Pons (tissue), 1 donor: Measurements from ENCODE around the gene KDM6B.
"Not testable (repeated sequence)": the region's sequence is repeated elsewhere in the genome, so short reads cannot be mapped to it uniquely, and the experiment has no call there.

Experiments
- DNase-seq: peaks from one replicate; pipeline ENCODE4 v3.0.0-alpha.2; 2016; ENCODE audit warnings: low spot score

Gene KDM6B, protein sequence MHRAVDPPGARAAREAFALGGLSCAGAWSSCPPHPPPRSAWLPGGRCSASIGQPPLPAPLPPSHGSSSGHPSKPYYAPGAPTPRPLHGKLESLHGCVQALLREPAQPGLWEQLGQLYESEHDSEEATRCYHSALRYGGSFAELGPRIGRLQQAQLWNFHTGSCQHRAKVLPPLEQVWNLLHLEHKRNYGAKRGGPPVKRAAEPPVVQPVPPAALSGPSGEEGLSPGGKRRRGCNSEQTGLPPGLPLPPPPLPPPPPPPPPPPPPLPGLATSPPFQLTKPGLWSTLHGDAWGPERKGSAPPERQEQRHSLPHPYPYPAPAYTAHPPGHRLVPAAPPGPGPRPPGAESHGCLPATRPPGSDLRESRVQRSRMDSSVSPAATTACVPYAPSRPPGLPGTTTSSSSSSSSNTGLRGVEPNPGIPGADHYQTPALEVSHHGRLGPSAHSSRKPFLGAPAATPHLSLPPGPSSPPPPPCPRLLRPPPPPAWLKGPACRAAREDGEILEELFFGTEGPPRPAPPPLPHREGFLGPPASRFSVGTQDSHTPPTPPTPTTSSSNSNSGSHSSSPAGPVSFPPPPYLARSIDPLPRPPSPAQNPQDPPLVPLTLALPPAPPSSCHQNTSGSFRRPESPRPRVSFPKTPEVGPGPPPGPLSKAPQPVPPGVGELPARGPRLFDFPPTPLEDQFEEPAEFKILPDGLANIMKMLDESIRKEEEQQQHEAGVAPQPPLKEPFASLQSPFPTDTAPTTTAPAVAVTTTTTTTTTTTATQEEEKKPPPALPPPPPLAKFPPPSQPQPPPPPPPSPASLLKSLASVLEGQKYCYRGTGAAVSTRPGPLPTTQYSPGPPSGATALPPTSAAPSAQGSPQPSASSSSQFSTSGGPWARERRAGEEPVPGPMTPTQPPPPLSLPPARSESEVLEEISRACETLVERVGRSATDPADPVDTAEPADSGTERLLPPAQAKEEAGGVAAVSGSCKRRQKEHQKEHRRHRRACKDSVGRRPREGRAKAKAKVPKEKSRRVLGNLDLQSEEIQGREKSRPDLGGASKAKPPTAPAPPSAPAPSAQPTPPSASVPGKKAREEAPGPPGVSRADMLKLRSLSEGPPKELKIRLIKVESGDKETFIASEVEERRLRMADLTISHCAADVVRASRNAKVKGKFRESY (N-terminal part only)

DNA sequence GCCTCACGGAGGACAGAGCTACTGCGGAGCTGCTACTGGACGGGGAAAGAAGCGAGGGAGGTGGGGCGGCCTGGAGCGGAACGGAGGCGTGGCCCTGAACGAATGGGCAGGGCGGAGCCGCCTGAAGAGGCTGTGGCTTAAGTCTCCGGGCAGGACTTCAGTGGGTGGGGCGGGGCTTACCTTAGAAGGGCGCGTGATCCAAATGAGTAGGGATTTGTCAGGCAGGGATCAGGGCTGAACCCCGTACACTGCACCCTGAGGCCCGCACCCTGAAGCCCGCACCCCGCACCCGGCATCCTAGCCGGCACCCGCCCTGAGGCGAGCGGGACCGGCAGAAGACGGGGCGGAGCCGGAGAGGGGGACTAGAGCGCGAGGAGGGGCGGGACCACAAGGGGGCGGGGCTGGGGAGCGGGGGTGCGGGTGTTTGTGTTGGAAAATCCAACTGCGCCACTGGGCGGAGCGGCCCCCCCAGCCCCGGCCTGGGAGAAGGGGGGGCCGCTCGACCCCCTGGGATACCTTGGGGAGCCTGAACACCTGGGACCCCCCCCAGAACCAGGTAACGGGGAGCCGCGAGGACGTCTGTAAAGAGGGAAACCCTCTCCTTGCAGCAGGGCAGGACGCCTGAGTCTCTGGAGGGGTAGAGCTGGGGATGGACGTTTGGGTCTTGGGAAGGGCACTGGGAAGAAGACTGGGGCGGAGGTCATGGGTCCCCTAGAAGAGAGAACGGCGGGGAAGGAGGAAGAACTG is at the start of gene KDM6B:
TSS of gene KDM6B (plus strand) at position 423 of the 747 bp plus-strand sequence. CDS start 11,338 bp downstream, outside the sequence.
- DNase-seq: peak; percentile 82

DNA sequence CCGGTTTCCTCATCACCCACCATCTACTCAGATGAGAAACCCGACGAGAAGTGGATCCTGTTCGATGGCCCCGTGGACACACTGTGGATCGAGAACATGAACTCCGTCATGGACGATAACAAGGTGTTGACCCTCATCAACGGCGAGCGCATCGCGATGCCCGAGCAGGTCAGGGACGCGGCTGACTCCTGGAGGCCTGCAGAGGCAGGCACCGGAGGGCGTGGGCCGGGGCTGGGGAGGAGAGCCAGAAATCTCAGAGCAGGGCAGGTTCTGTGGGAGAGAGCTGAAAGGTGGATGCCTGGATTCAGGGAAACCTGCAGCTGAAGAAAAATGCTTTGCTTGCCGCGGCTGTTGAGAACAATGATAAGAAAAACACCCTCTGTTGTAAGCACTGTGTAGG is 47.2 kb upstream of the KDM6B start:
- DNase-seq: no peak

DNA sequence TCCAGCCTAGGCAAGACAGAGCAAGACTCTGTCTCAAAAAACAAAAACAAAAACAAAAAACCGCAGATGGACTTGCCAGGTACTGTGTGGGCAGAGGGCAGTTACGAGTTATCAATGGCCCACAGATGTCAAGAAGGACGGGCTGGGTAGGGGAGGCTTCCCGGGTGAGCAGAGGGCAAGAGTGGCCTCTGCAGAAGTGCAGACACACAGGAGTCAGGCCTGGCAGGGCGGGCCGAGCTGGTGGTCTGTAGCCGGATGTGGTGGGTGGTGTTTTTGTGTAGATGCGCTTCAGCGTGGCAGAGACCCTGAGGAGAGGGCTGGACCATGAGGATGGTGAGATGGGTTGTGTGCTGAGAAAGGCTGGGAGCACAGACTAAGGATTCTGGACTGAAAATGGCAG is 44.9 kb upstream of the KDM6B start:
- no peak for DNase-seq

DNA sequence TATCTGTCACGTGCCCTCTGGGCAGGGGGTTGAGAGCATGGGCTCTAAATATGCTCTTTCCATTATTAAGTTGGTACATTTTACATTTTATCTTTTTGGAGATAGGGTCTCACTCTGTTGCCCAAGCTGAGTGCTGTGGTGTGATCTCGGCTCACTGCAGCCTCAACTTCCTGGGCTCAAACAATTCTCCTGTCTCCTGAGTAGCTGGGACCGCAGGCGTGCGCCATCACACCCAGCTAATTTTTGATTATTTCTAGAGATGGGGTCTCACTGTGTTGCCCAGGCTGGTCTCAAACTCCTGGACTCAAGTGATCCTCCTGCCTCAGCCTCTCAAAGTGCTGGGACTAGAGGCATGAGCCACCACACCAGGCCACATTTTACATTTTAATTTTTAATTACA is 43.9 kb upstream of the KDM6B start:
- DNase-seq: no peak

DNA sequence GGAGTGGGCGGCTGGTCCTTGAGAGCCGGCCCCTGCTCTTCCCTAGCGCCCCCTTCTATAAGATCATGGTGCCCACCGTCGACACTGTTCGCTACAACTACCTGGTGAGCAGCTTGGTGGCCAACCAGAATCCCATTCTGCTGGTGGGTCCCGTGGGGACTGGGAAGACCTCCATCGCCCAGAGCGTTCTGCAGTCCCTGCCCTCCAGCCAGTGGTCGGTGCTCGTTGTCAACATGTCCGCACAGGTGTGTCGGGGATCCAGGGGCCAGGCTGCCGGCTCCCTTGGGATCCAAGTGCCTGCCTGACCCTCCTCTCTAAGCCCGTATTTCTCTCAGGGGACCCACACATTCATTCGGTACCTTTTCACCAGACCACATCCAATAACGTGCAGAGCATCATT is 41.4 kb upstream of the KDM6B start:
- DNase-seq: no peak

DNA sequence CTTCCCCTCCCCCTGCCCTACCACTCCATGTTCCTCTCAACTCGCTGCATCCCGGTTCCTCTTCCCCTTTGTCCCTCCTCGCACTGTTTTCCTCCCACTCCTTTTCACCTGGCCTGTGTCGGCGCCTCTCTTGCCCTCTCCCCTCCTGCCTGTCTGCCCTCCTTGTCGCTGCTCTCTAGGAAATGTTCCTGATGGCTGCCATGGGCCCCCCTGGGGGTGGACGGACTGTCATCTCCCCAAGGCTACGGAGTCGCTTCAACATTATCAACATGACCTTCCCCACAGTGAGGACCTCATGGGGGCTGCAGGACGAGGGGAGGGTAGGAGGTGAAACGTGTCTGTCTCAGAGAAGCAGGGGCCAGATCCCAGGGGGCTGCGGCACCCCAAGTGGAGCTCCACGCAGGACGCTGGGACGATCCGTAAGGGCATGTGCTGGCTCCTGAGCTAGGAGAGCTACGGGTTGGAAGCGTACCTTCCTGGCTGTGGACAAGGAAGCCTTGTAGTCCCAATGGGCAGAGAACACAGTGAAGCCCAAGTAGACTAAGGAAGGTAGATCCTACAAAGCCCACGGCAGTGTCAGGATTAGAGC is 39.8 kb upstream of the KDM6B start:
- DNase-seq: no peak

DNA sequence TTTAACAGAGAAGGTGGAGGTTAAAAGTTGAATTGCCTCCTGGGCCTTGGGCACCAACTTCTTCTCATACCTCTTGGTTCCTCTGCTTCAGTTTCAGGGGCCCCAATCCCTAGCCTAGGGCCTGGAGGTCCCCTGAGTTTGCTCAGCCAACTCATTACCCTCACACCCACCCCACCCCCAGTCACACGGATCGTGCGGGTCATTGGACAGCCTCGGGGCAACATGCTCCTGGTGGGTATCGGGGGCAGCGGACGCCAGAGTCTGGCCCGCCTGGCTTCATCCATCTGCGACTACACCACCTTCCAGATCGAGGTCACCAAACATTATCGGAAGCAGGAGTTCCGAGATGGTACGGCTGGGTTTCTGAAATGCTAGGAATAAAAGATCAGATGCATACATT is 36.0 kb upstream of the KDM6B start:
- no peak for DNase-seq

DNA sequence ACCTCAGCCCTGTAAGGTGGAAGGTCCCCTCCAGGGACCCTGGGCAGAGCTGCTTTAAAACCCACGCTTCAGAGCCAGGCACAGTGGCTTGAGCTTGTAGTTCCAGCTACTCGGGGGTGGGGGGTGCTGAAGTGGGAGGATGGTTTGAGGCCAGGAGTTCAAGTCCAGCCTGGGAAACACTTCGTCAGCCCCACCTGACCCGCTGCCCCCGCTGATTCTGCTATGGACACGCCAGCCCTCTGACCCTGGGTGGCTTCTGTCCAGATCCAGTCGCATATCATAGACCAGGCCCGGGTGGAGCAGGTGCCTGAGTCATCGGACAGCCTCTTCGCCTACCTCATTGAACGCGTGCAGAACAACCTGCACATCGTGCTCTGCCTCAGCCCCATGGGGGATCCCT is 35.2 kb upstream of the KDM6B start:
- DNase-seq: no peak

DNA sequence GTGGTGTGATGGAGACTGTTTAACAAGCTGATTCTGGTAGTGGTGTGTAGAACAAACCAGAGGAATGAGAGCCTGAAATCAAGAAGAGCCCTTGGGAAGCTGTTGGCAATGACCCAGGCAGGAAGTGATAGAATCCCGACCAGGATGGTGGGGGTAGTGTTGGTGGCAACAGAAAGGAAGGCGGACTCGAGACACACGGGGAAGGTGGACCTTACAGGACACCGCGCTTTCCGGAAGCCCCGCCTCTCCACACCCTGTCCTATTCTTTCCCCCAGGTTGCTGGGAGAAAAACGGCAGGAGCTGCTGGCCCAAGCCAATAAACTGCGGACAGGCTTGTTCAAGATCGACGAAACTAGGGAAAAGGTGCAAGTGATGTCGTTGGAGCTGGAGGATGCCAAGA is 30.0 kb upstream of the KDM6B start:
- no peak for DNase-seq

DNA sequence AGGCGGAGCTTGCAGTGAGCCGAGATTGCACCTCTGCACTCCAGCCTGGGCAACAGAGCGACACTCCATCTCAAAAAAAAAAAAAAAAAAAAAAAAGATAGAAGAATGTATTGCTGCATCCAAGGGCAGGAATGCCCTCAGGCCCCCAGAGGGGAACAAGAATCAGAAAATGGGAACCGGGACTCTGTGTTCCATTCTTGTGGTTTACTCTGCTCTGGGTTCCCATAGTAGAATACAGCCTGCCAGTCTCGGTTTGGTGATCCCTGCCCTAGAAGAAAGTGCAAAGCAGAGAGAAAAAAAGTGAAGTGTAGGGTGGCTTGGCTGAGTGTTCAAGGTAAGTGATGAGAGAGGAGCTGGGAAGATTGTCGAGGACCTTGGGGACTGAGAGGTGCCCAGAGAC is 27.4 kb upstream of the KDM6B start:
- peak; percentile 37 for DNase-seq

DNA sequence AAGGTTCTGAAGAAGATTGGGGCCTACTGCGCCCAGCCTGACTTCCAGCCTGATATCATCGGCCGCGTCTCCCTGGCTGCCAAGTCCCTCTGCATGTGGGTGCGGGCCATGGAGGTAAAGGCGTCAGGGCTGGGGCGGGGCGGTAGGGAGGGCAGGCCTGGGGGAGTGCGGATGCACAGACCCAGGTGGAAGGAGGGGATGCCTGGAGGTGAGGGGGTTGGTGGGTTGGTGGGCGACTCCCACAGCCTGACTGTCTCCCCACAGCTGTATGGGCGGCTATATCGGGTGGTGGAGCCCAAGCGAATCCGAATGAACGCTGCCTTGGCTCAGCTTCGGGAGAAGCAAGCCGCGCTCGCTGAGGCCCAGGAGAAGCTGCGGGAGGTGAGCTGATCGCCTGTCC is 26.8 kb upstream of the KDM6B start:
- no peak for DNase-seq

DNA sequence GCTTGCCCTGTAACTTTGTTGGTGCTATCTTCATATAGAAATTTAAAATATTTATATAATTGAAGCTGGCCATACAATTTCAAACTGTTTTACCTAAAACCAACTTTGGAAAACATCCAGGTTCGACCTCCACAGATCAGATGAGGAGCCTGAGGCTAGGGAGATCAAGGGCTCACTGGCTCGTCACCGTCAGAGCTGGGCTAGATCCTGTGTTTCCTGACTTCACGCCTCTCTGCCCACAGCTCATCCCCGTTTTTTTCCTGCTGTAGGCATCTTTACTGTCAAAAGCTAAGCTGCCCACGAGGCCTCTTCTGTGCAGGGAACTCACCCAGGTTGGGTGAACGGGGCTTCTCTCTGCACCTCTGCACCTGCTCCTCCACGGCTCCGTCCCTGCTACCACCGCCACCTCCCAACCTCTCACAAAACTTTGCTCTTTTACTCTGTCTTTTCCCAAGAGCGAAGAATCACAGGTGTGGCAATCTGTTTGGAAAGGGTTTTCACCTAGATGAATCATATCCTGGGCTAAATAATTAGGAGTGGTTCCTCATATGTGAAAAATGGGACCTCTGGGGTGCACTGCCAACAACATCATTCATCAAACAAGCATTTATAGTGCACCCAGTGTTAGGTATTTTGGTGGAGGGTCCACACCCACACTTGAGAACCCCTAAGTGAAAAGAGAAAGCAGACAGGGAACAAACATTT is 24.8 kb upstream of the KDM6B start:
- no peak for DNase-seq

DNA sequence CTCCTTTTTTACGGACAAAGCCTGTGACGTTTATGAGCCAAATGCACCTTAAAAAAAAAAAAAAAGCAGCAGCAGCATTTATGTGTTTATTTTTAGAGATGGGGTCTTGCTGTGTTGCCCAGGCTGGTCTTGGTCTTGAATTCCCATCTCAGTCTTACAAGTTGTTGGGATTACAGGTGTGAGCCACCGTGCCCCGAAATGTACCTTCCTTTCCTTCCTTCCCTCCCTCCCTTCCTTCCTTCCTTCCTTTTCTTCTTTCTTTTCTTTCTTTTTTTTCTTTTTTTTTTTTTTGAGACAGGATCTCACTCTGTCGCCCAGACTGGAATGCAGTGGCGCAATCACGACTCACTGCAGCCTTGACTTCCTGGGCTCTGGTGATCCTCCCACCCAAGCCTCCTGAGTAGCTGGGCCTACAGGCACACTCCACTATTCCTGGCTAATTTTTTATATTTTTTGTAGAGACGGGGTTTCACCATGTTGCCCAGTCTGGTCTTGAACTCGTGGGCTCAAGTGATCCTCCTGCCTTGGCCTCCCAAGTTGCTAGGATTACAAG is 24.1 kb upstream of the KDM6B start:
- DNase-seq: not testable (repeated sequence)

DNA sequence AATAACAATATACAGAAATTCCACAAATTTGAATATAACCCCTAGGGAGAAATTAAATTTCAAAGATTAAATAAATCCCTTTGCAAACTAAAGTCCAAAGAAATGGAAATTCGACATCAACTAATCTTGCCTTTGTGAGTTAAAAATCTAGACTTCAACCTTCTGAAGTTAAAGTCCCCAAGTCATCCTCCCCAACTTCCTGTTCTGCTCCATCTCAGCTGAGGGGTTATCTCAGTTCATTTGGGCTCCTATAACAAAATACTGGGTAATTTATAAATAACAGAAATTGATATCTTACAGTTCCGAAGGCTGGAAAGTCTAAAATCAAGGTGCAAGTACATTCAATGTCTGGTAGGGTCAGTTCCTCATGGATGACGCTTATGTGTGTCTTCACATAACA is 22.8 kb upstream of the KDM6B start:
- no peak for DNase-seq

DNA sequence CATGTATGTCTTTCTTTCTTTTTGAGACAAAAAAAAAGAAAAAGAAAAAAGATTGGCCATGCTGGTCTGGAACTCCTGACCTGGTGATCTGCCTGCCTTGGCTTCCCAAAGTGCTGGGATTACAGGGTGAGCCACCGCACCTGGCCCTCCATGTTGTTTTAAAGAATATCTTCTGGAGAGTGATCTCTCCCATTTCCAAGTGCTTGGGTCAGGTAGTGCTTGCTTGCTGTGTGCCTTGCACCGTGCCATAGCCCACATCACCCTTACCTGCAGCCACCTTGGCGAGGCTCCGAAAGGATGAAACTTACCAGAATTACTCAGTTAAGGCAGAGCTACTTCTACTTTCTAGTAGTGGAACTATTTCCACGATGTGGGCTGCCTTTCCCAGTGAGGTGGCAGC is 19.0 kb upstream of the KDM6B start:
- DNase-seq: no peak

DNA sequence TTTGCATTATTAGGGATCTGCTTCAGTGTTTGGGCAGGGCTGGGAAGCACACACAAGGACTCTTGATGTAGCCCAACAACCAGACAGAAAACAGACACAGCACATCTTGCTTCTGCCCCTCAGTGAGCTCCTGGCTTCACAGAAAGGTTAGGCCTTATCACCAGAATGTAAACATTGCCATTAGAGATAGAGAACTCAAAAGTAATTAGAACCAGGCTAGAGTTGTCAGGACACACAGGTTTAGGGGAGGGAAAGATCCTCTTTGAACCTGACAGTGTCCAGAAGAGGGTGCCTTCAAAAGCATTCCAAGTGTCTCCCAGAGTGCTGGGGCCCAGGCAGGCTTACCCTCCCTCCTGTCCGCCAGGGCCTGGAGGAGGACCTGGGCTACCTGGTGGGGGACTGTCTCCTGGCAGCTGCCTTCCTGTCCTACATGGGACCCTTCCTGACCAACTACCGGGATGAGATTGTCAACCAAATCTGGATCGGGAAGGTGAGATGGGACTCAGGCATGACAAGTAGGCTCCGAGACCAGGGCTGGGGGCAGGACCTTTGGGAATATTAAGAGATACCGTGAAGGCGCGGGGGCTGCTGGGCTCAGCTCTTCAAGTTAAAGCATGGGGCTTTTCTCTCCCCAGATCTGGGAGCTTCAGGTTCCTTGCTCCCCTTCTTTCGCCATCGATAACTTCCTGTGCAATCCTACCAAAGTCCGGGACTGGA is 16.9 kb upstream of the KDM6B start:
- no peak for DNase-seq

DNA sequence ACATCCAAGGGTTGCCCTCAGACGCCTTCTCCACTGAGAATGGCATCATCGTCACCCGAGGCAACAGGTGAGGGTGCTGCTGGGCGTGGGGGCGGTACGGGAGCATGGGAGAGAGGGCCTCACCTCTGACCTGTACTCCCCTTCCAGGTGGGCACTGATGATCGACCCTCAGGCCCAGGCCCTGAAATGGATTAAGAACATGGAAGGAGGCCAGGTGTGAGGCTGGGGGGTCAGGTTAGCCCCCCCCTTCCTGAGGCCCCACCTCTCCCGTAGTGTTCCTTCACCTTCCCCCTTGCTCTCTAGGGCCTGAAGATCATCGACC is 16.4 kb upstream of the KDM6B start:
- no peak for DNase-seq

DNA sequence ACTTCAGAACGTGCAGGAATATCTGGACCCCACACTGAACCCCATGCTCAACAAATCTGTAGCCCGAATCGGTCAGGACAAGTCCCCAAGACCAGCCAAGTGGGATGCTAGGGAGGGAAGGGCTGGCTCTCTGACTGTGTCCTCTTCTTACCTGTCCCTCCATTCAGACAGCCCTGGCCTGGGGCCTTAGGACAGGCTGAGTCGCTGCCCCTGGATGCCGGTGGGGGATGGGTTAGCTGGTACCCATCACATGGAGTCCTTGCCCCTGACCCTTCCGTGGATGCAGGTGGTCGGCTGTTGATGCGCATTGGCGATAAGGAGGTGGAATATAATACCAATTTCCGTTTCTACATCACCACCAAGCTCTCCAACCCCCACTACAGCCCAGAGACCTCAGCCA is 16.0 kb upstream of the KDM6B start:
- no peak for DNase-seq

DNA sequence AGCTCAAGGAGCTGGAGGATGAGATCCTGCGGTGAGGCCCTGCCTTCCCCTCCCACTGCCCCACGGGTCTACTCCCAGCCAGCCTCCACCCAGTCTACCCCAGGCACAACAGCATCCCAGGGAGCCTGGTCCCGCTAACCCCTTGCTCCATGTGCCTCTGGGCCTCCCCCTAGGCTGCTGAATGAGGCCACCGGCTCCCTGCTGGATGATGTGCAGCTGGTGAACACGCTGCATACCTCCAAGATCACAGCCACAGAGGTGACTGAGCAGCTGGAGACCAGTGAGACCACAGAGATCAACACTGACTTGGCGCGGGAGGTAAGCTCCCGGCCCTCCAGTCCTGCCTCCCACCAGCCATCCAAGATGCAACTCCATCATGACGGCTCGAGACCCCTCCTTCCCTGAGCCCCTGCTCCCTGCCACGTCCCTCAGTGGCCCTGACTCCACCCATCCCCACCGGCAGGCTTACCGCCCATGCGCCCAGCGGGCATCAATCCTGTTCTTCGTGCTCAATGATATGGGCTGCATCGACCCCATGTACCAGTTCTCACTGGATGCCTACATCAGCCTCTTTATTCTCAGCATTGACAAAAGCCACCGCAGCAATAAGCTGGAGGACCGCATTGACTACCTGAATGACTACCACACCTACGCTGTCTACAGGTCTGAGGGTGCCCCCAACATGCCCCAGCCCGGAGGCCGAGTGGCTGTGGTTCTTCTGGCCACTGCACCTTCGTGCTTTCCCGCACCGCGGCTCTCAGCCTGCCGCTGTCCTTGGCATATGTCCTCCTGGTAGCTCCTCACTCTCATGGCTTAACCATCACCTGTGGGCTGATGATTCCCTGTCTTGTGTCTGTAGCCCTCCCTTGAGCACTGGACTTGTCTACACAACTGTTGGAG is 15.0 kb upstream of the KDM6B start:
- no peak for DNase-seq
